CD14-positive monocyte (primary cell): ENCODE measurements around the gene EBF3. TPM values are rescaled to one million over a fixed set of nuclear protein-coding genes. Genes with fewer than 3 reads are reported as not detected.

Experiments used
- DNase-seq, 3 donors: peaks; one replicate each; pipeline ENCODE4 v3.0.0-alpha.2; 2011 to 2022
- H2AFZ ChIP-seq: 2 replicates; pipeline ENCODE4 v1.6.0; 2012; ENCODE audit warnings: mild to moderate bottlenecking, low read depth, low read length, inconsistent platforms; ENCODE audit not compliant: insufficient read depth, poor library complexity, severe bottlenecking
- H3K27ac ChIP-seq, 2 donors: 1 replicate in 1 of 2; 2 replicates in 1 of 2; pipeline ENCODE4 v1.5.1; 2012 to 2013; ENCODE audit warnings: low read length in 2 of 2, control low read depth in 1 of 2, inconsistent platforms in 1 of 2, low read depth in 1 of 2, mild to moderate bottlenecking in 1 of 2
- H3K27me3 ChIP-seq, 2 donors: one replicate each; pipeline versions ENCODE4 v1.6.0 to v1.6.1; 2011 to 2013; ENCODE audit warnings: low read length in 2 of 2; ENCODE audit not compliant: control insufficient read depth in 2 of 2, insufficient read depth in 2 of 2
- H3K36me3 ChIP-seq, 2 donors: replicated peaks in 1 of 2; 1 replicate in 1 of 2; 2 replicates in 1 of 2; pipeline versions ENCODE4 v1.5.1 to v1.6.1; 2012 to 2013; ENCODE audit warnings: low read length in 2 of 2, control low read depth in 1 of 2, inconsistent platforms in 1 of 2, mild to moderate bottlenecking in 1 of 2; ENCODE audit not compliant: insufficient read depth in 2 of 2, control insufficient read depth in 1 of 2
- H3K4me1 ChIP-seq, 2 donors: 1 replicate in 1 of 2; 2 replicates in 1 of 2; pipeline versions ENCODE4 v1.5.1 to v1.6.1; 2012 to 2013; ENCODE audit warnings: low read length in 2 of 2, control low read depth in 1 of 2, inconsistent platforms in 1 of 2, mild to moderate bottlenecking in 1 of 2, moderate library complexity in 1 of 2; ENCODE audit not compliant: insufficient read depth in 2 of 2, control insufficient read depth in 1 of 2
- H3K4me2 ChIP-seq: replicated peaks from 2 replicates; pipeline ENCODE3; 2012; ENCODE audit warnings: low read length, moderate library complexity, mild to moderate bottlenecking; ENCODE audit not compliant: poor library complexity, severe bottlenecking; ENCODE audit errors: extremely low read depth
- H3K4me3 ChIP-seq, 3 experiments: fragments of 200-600 bp in 1 of 3; sonication (generic) in 1 of 3; replicated peaks in 1 of 3; 1 replicate in 2 of 3; 2 replicates in 1 of 3; pipeline ENCODE4 v1.5.1; 2011 to 2013; ENCODE audit warnings: low read length in 3 of 3, mild to moderate bottlenecking in 3 of 3, control low read depth in 2 of 3, low read depth in 2 of 3, inconsistent platforms in 1 of 3, moderate library complexity in 1 of 3
- H3K79me2 ChIP-seq: 2 replicates; pipeline ENCODE4 v1.6.0; 2012; ENCODE audit warnings: mild to moderate bottlenecking, control low read depth, inconsistent platforms, low read length, moderate library complexity; ENCODE audit not compliant: insufficient read depth
- H3K9ac ChIP-seq: 2 replicates; pipeline ENCODE4 v1.6.0; 2017; ENCODE audit warnings: low read length, mild to moderate bottlenecking; ENCODE audit not compliant: insufficient read depth, poor library complexity, severe bottlenecking
- H3K9me3 ChIP-seq, 2 donors: replicated peaks in 1 of 2; 1 replicate in 1 of 2; 2 replicates in 1 of 2; pipeline versions ENCODE4 v1.5.1 to v1.6.1; 2012 to 2013; ENCODE audit warnings: low read length in 2 of 2, control low read depth in 1 of 2; ENCODE audit not compliant: control insufficient read depth in 1 of 2, insufficient read depth in 1 of 2
- H4K20me1 ChIP-seq: 2 replicates; pipeline ENCODE4 v1.6.0; 2012; ENCODE audit warnings: mild to moderate bottlenecking, low read length, control low read depth, moderate library complexity; ENCODE audit not compliant: insufficient read depth
- H3K27ac Mint-ChIP-seq, 7 donors: one replicate each; pipeline ENCODE4 v1.8.0; 2020; ENCODE audit warnings: mild to moderate bottlenecking in 7 of 7, mixed read lengths in 7 of 7, moderate library complexity in 6 of 7, inconsistent platforms in 2 of 7
- H3K27me3 Mint-ChIP-seq, 3 donors: one replicate each; pipeline ENCODE4 v1.8.0; 2021 to 2022; ENCODE audit warnings: low read depth in 3 of 3, mild to moderate bottlenecking in 3 of 3, mixed read lengths in 3 of 3, moderate library complexity in 3 of 3, inconsistent platforms in 1 of 3
- H3K36me3 Mint-ChIP-seq, 2 donors: one replicate each; pipeline ENCODE4 v1.8.0; 2020; ENCODE audit warnings: mixed read lengths in 2 of 2, inconsistent platforms in 1 of 2, mild to moderate bottlenecking in 1 of 2
- H3K4me1 Mint-ChIP-seq: one replicate; pipeline ENCODE4 v1.8.0; 2020; ENCODE audit warnings: mild to moderate bottlenecking, mixed read lengths
- H3K4me3 Mint-ChIP-seq, 2 donors: one replicate each; pipeline ENCODE4 v1.8.0; 2020; ENCODE audit warnings: mild to moderate bottlenecking in 2 of 2, mixed read lengths in 2 of 2, moderate library complexity in 1 of 2
- H3K9me3 Mint-ChIP-seq, 7 donors: one replicate each; pipeline ENCODE4 v1.8.0; 2020 to 2022; ENCODE audit warnings: mixed read lengths in 7 of 7, mild to moderate bottlenecking in 6 of 7, moderate library complexity in 6 of 7, inconsistent platforms in 2 of 7
- WGBS: methylation state at CpG from one replicate; pipeline ENCODE4 v1.1.5; 2013; ENCODE audit warnings: missing lambda C conversion rate; ENCODE audit not compliant: insufficient coverage; 5-methylcytosine and 5-hydroxymethylcytosine counted together
- intact Hi-C, 2 donors: fragments of 100-400 bp; cut with micrococcal nuclease; formaldehyde crosslinking; loops; one replicate each; pipeline versions ENCODE4 v1.15.0 to v1.15.1; 2023
- polyA plus RNA-seq, 3 donors: library from polyadenylated mRNA; depleted of rRNA in 1 of 3; unstranded in 2 of 3; stranded (reverse) in 1 of 3; fragments of 300-500 nt in 2 of 3; fragments of >200 nt in 1 of 3; fragmentation: Illumina TruSeq in 2 of 3; gene quantifications; 1 replicate in 2 of 3; 2 replicates in 1 of 3; pipeline ENCODE4 v1.2.3, GENCODE V29; 2012 to 2021
- TF ChIP-seq, protein P1 (sequence below): fragments of 200-600 bp; IDR thresholded peaks from one replicate; pipeline ENCODE4 v1.8.0; 2022; ENCODE audit warnings: antibody characterized with exemption, mild to moderate bottlenecking

Gene EBF3
- polyA plus RNA-seq, 3 donors: not detected

DNA sequence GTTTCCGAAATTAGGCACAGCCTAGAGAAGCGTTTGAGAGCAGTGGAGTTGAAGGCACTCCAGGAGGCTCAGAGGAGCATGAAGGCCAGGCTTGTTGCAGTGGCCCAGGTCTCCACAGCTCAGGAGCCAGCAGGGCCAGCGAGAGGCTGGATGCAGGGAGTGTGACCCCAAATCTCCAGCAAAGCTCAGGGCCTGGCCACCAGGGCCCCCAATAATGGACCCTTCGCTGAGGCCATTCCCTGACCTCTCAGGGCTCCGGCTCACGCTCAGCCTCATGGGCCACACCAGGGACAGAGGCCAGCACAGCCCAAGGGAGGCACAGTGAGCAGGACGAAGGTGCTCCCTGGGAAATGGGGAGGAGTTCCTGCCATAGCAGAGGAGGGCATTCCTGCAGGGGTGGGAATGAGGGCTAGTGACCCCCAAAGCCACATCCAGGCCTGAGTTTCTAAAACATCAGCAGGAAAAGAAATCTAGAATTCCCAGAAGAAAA lies 47.5 kb downstream of the EBF3 start:
- H3K27me3 ChIP-seq: no peaks in the 10 kb centered on the region
- no peaks in the 10 kb centered on the region for H3K9me3 ChIP-seq
- no peak overlapping the region for H2AFZ ChIP-seq
- H3K4me3 ChIP-seq: no peak overlapping the region
- H3K79me2 ChIP-seq: no peaks in the 10 kb centered on the region
- H3K27ac Mint-ChIP-seq: no peak overlapping the region
- H3K36me3 Mint-ChIP-seq: no peaks in the 10 kb centered on the region
- H3K9ac ChIP-seq: no peak overlapping the region
- H3K4me2 ChIP-seq: no peak overlapping the region
- TF ChIP-seq, protein P1, sequence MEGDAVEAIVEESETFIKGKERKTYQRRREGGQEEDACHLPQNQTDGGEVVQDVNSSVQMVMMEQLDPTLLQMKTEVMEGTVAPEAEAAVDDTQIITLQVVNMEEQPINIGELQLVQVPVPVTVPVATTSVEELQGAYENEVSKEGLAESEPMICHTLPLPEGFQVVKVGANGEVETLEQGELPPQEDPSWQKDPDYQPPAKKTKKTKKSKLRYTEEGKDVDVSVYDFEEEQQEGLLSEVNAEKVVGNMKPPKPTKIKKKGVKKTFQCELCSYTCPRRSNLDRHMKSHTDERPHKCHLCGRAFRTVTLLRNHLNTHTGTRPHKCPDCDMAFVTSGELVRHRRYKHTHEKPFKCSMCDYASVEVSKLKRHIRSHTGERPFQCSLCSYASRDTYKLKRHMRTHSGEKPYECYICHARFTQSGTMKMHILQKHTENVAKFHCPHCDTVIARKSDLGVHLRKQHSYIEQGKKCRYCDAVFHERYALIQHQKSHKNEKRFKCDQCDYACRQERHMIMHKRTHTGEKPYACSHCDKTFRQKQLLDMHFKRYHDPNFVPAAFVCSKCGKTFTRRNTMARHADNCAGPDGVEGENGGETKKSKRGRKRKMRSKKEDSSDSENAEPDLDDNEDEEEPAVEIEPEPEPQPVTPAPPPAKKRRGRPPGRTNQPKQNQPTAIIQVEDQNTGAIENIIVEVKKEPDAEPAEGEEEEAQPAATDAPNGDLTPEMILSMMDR: no peak
- H3K4me3 Mint-ChIP-seq: no peak overlapping the region
- H3K36me3 ChIP-seq: no peaks in the 10 kb centered on the region
- peaks cover 2 to 3% (median 2%) of the 10 kb centered on the region in 3 donors for H3K27me3 Mint-ChIP-seq
- no peaks in the 10 kb centered on the region for H3K4me1 ChIP-seq
- no peaks in the 10 kb centered on the region for H3K4me1 Mint-ChIP-seq
- H3K27ac ChIP-seq: no peak overlapping the region
- DNase-seq: no peak
- peaks cover 0 to 5% (median 2%) of the 10 kb centered on the region in 7 donors for H3K9me3 Mint-ChIP-seq
- intact Hi-C loops: no loop called here
- H4K20me1 ChIP-seq: no peaks in the 10 kb centered on the region
- WGBS: 92% methylated on average over 7 of the region's 7 CpGs

DNA sequence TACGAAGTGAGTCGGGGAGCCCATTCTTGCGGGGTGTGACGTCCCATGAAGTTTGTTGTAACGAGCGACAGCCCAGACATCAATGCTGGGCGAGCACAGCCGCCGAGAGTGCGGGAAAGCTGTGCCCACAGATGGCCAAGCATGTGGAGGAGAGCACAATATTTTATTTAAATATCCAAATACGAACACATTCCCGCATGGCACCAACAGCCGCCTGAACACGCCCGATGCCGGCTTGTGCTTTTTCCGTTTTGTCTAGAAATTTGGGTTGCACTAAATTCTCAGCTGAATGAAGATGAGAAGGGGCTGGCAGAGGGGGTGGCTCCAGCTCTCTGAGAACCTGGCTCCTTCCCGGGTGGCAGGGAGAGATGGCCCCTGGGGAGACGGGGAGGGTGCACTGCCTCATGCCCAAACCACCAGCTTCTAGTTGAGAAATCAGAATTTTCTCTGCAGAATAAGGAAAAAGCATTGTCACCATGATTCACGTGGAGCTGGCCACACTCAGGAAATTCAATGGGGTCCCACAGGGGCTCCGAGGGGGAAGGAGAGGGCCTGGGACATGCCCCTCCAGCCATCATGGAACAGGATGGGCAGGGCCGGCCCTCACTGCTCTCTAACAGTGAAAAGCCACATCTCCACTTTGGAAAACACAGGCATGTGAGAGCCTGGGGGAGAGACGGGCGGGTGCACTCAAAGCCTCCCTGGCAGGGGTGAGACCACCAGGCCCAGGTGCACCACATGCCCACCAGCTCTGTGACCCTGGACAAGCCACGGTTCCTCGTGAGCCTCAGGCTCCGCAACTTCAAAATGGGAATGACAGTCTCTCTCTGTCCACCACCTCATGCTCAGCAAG lies 48.3 kb downstream of the EBF3 start:
- Histone ChIP-seq H2AFZ (no peak overlapping the region), H3K27ac (no peak overlapping the region), H3K36me3 (no peaks in the 10 kb centered on the region), H3K4me3 (no peak overlapping the region), H4K20me1 (no peaks in the 10 kb centered on the region), H3K27me3 (no peaks in the 10 kb centered on the region), H3K79me2 (no peaks in the 10 kb centered on the region), H3K9ac (no peak overlapping the region), H3K9me3 (no peaks in the 10 kb centered on the region), H3K4me1 (no peaks in the 10 kb centered on the region), H3K4me2 (no peak overlapping the region)
- Mint-ChIP-seq H3K36me3 (no peaks in the 10 kb centered on the region), H3K27ac (no peak overlapping the region), H3K4me1 (no peaks in the 10 kb centered on the region), H3K4me3 (no peak overlapping the region), H3K9me3 (peaks cover 0 to 5% (median 2%) of the 10 kb centered on the region in 7 donors), H3K27me3 (peaks cover 2 to 3% (median 2%) of the 10 kb centered on the region in 3 donors)
- intact Hi-C loops: no loop called here
- 72% methylated on average over 11 of the region's 27 CpGs for WGBS
- TF ChIP-seq, protein P1: no peak
- DNase-seq: no peak
